HepG2 (cell line): ENCODE data around the gene ERC1. TPM values are rescaled to one million over a fixed set of nuclear protein-coding genes. Genes with fewer than 3 reads are reported as not detected.
A peak's percentile ranks its signal among the peaks of the same experiment; 100 is the strongest.

Source experiments
- CSRNP2 ChIP-seq: sonication (generic); formaldehyde crosslinking; conservative IDR thresholded peaks from 2 replicates; pipeline ENCODE4 v1.8.0; 2022; ENCODE audit warnings: low read depth, missing genetic modification reagents
- ETV6 ChIP-seq: sonication (generic); formaldehyde crosslinking; conservative IDR thresholded peaks from 2 replicates; pipeline ENCODE4 v1.4.0; 2020; ENCODE audit warnings: missing genetic modification reagents
- GZF1 ChIP-seq: sonication (generic); formaldehyde crosslinking; IDR thresholded peaks from 2 replicates; pipeline ENCODE4 v1.5.1; 2020; ENCODE audit warnings: mild to moderate bottlenecking, missing genetic modification reagents
- HNRNPLL ChIP-seq: fragments of 200-400 bp; formaldehyde crosslinking; IDR thresholded peaks from 2 replicates; pipeline ENCODE4 v1.6.1; 2017; ENCODE audit warnings: mild to moderate bottlenecking, low read depth, low read length; ENCODE audit not compliant: poor library complexity, severe bottlenecking
- MED13 ChIP-seq: sonication (generic); formaldehyde crosslinking; IDR thresholded peaks from 2 replicates; pipeline ENCODE4 v1.5.0; 2020; ENCODE audit warnings: missing genetic modification reagents
- MTF1 ChIP-seq: sonication (generic); formaldehyde crosslinking; IDR thresholded peaks from 2 replicates; pipeline ENCODE4 v1.5.0; 2020; ENCODE audit warnings: missing genetic modification reagents
- NCOR1 ChIP-seq: fragments of 200-600 bp; sonication (generic); IDR thresholded peaks from 2 replicates; pipeline ENCODE4 v1.7.0; 2017; ENCODE audit warnings: antibody characterized with exemption, low read length, borderline replicate concordance
- NFYC ChIP-seq: IDR thresholded peaks from 2 replicates; pipeline ENCODE4 v1.6.1; 2016; ENCODE audit warnings: missing genetic modification reagents, missing compliant biosample characterization
- RBM22 ChIP-seq: fragments of 200-400 bp; formaldehyde crosslinking; optimal IDR thresholded peaks from 2 replicates; pipeline ENCODE3; 2017; ENCODE audit warnings: mild to moderate bottlenecking, low read length, moderate library complexity
- ZHX1 ChIP-seq: sonication (generic); formaldehyde crosslinking; IDR thresholded peaks from 2 replicates; pipeline ENCODE4 v1.8.1; 2022; ENCODE audit warnings: low read depth, mild to moderate bottlenecking, missing genetic modification reagents
- ZNF432 ChIP-seq: sonication (generic); formaldehyde crosslinking; IDR thresholded peaks from 2 replicates; pipeline ENCODE4 v1.5.0; 2020; ENCODE audit warnings: missing genetic modification reagents, mild to moderate bottlenecking, borderline replicate concordance
- ZNF496 ChIP-seq: sonication (generic); formaldehyde crosslinking; IDR thresholded peaks from 2 replicates; pipeline ENCODE4 v1.8.1; 2023; ENCODE audit warnings: mild to moderate bottlenecking, moderate library complexity, missing genetic modification reagents; ENCODE audit not compliant: insufficient replicate concordance
- ZNF652 ChIP-seq: IDR thresholded peaks from 2 replicates; pipeline ENCODE4 v1.6.1; 2016; ENCODE audit warnings: low read depth, borderline replicate concordance
- ZNF678 ChIP-seq: sonication (generic); formaldehyde crosslinking; IDR thresholded peaks from 2 replicates; pipeline ENCODE4 v1.4.0; 2020; ENCODE audit warnings: mild to moderate bottlenecking, missing genetic modification reagents
- polyA plus RNA-seq, 8 experiments: library from polyadenylated mRNA; depleted of rRNA in 3 of 8; stranded (reverse) in 7 of 8; unstranded in 1 of 8; fragments of >200 nt; fragmentation: Illumina TruSeq in 4 of 8; extraction: Trizol in 4 of 8; gene quantifications; 2 replicates each; pipeline versions ENCODE4 v1.2.1 to v1.2.3, GENCODE V29; 2011 to 2016; ENCODE audit warnings: low read depth in 4 of 8, missing spikeins in 1 of 8, mixed read lengths in 1 of 8; ENCODE audit not compliant: insufficient read depth in 1 of 8
- total RNA-seq, 5 experiments: library from RNA; depleted of rRNA; stranded (reverse); fragments of >200 nt; fragmentation: Illumina TruSeq; extraction: Trizol; gene quantifications; 2 replicates each; pipeline ENCODE4 v1.2.3, GENCODE V29; 2016; ENCODE audit warnings: low read depth in 1 of 5
- TF ChIP-seq, protein P1 (sequence below): sonication (generic); formaldehyde crosslinking; IDR thresholded peaks from 2 replicates; pipeline ENCODE4 v1.4.0; 2020; ENCODE audit warnings: missing genetic modification reagents
- TF ChIP-seq, protein P2 (sequence below), 2 experiments: sonication (generic) in 1 of 2; formaldehyde crosslinking in 1 of 2; IDR thresholded peaks; 2 replicates each; pipeline versions ENCODE4 v1.4.0 to v1.6.1; 2018 to 2020; ENCODE audit warnings: missing genetic modification reagents in 2 of 2, borderline replicate concordance in 1 of 2, low read depth in 1 of 2, mild to moderate bottlenecking in 1 of 2, missing biosample characterization in 1 of 2
- TF ChIP-seq, protein P3 (sequence below): sonication (generic); formaldehyde crosslinking; IDR thresholded peaks from 2 replicates; pipeline ENCODE4 v1.5.0; 2020; ENCODE audit warnings: mild to moderate bottlenecking, missing genetic modification reagents

The ERC1 gene
- total and polyA plus RNA-seq, 2 of the 13 experiments (the other 11 are each of a cell fraction or from before 2014, with no cell fraction given): 6.1 to 12.4 TPM

DNA sequence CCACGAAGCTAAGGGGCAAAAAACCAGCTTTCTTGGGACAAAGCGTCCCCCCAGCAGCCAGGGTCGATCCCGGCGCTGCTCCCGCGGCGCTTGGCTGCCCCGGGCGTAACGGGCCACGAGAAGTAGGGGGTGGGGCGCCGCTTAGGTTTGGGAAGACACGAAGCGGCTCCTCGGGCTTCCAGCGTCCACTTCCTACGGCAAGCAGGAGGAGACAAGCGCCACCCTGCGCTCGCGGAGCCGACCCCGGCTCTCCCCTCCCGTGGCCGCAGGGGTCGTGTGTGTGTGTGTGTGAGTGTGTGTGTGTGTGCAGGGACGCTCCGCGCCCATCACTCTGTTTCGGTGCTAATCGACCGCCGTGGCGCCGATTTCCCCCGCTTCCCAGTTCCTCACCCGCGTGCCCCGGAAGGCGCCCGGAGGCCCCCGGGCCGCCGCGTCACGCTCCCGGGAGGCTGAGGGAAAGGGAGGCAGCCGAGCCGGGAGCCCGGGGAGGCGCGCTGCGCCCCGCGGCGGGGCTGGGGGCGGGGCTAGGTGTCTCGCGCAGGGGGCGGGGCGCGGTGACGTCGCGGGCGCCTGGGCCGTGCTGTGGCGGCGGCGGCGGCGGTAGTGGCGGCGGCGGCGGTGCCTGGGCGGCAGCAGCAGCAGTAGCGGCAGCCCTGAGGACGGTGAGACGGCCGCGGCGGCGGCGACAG lies at the start of gene ERC1 (continued):
- TF ChIP-seq ZNF432: 0 out of 2 replicates have a peak, but pooled peaks have one; percentile 11
- no peak for TF ChIP-seq ZNF652
- no peak for TF ChIP-seq ZNF678 (CRISPR knock-in tag)
- no peak for TF ChIP-seq RBM22
- TF ChIP-seq MTF1: 0 out of 2 replicates have a peak, but pooled peaks have one; percentile 49
- no peak for TF ChIP-seq MED13 (CRISPR knock-in tag)
- no peak for TF ChIP-seq CSRNP2 (CRISPR knock-in tag)
- no peak for TF ChIP-seq GZF1 (CRISPR knock-in tag)
- TF ChIP-seq NFYC: no peak
- TF ChIP-seq, protein P1, sequence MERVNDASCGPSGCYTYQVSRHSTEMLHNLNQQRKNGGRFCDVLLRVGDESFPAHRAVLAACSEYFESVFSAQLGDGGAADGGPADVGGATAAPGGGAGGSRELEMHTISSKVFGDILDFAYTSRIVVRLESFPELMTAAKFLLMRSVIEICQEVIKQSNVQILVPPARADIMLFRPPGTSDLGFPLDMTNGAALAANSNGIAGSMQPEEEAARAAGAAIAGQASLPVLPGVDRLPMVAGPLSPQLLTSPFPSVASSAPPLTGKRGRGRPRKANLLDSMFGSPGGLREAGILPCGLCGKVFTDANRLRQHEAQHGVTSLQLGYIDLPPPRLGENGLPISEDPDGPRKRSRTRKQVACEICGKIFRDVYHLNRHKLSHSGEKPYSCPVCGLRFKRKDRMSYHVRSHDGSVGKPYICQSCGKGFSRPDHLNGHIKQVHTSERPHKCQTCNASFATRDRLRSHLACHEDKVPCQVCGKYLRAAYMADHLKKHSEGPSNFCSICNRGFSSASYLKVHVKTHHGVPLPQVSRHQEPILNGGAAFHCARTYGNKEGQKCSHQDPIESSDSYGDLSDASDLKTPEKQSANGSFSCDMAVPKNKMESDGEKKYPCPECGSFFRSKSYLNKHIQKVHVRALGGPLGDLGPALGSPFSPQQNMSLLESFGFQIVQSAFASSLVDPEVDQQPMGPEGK (CRISPR knock-in tag): peak; percentile 74
- no peak for TF ChIP-seq ETV6 (CRISPR knock-in tag)
- no peak for TF ChIP-seq ZHX1 (CRISPR knock-in tag)
- peak; percentile 83 for TF ChIP-seq HNRNPLL
- TF ChIP-seq NCOR1: no peak
- no peak for TF ChIP-seq ZNF496 (CRISPR knock-in tag)
- TF ChIP-seq, protein P2, sequence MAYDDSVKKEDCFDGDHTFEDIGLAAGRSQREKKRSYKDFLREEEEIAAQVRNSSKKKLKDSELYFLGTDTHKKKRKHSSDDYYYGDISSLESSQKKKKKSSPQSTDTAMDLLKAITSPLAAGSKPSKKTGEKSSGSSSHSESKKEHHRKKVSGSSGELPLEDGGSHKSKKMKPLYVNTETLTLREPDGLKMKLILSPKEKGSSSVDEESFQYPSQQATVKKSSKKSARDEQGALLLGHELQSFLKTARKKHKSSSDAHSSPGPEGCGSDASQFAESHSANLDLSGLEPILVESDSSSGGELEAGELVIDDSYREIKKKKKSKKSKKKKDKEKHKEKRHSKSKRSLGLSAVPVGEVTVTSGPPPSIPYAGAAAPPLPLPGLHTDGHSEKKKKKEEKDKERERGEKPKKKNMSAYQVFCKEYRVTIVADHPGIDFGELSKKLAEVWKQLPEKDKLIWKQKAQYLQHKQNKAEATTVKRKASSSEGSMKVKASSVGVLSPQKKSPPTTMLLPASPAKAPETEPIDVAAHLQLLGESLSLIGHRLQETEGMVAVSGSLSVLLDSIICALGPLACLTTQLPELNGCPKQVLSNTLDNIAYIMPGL (CRISPR knock-in tag; IDR thresholded peaks at IDR 0.05; ENCODE audit: borderline replicate concordance in 1 of 2, low read depth in 1 of 2): peak; percentile 62 to 89
- TF ChIP-seq, protein P3, sequence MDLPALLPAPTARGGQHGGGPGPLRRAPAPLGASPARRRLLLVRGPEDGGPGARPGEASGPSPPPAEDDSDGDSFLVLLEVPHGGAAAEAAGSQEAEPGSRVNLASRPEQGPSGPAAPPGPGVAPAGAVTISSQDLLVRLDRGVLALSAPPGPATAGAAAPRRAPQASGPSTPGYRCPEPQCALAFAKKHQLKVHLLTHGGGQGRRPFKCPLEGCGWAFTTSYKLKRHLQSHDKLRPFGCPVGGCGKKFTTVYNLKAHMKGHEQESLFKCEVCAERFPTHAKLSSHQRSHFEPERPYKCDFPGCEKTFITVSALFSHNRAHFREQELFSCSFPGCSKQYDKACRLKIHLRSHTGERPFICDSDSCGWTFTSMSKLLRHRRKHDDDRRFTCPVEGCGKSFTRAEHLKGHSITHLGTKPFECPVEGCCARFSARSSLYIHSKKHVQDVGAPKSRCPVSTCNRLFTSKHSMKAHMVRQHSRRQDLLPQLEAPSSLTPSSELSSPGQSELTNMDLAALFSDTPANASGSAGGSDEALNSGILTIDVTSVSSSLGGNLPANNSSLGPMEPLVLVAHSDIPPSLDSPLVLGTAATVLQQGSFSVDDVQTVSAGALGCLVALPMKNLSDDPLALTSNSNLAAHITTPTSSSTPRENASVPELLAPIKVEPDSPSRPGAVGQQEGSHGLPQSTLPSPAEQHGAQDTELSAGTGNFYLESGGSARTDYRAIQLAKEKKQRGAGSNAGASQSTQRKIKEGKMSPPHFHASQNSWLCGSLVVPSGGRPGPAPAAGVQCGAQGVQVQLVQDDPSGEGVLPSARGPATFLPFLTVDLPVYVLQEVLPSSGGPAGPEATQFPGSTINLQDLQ (CRISPR knock-in tag): peak; percentile 46; the same call in 1 of the 2 replicates
